K562 (cell line): Measurements from ENCODE around the gene RINT1. TPM values are rescaled to one million over a fixed set of nuclear protein-coding genes. Genes with fewer than 3 reads are reported as not detected.

Experiments
- ATAC-seq: fragments of 200-7000 bp; cut with Tn5 transposase; 3 replicates; pipeline ENCODE4 v1.9.1; 2020; ENCODE audit warnings: moderate library complexity
- BruUV-seq: library from RNA; stranded (reverse); fragments of 400-500 nt; replicated peaks from 2 replicates; lab custom pipeline; 2021; lab: Mats Ljungman, UMichigan
- CTCF ChIA-PET: fragments of 300-600 bp; formaldehyde crosslinking; extraction: SDS; loops from one replicate; lab custom pipeline; 2021; ENCODE audit warnings: low intra/inter-chr PET ratio; lab: Yijun Ruan, JAX
- POLR2A ChIA-PET: fragments of 300-600, 350-650 bp; sonication (Branson Sonifier 250); formaldehyde crosslinking; extraction: SDS; loops from one replicate; lab custom pipeline; 2021; ENCODE audit warnings: antibody characterized with exemption, inconsistent platforms; lab: Yijun Ruan, JAX
- DNase-seq, 4 experiments: peaks; one replicate each; pipeline versions ENCODE4 v3.0.0 to v3.0.0-alpha.2; 2011 to 2018; ENCODE audit warnings: low spot score in 3 of 4, mixed read lengths in 3 of 4; ENCODE audit errors: extremely low read depth in 1 of 4
- FAIRE-seq: peaks from 2 replicates; lab custom pipeline; 2011; peaks lifted over from hg19 to GRCh38; lab: Jason Lieb, UNC
- H2AFZ ChIP-seq: 2 replicates; pipeline ENCODE4 v1.6.0; 2011; ENCODE audit warnings: low read depth, low read length, control low read depth, inconsistent platforms
- H3K27ac ChIP-seq: fragments of 200-600 bp; 3 replicates; pipeline ENCODE4 v1.8.0; 2011; ENCODE audit warnings: low read depth, mild to moderate bottlenecking, control low read depth, inconsistent platforms, low read length, moderate library complexity, mixed read lengths; ENCODE audit errors: extremely low read depth
- H3K27me3 ChIP-seq, 2 experiments: fragments of 300-600 bp in 1 of 2; 2 replicates in 1 of 2; 3 replicates in 1 of 2; pipeline versions ENCODE4 v1.6.0 to v1.8.0; 2011; ENCODE audit warnings: inconsistent platforms in 2 of 2, low read length in 2 of 2, mild to moderate bottlenecking in 1 of 2, mixed read lengths in 1 of 2, moderate library complexity in 1 of 2; ENCODE audit not compliant: control insufficient read depth in 2 of 2, insufficient read depth in 2 of 2
- H3K36me3 ChIP-seq: fragments of 300-600 bp; 3 replicates; pipeline ENCODE4 v1.8.0; 2011; ENCODE audit warnings: mild to moderate bottlenecking, low read length, inconsistent platforms; ENCODE audit not compliant: control insufficient read depth, insufficient read depth
- H3K4me1 ChIP-seq, 2 experiments: fragments of 200-600 bp in 1 of 2; replicated peaks in 1 of 2; 2 replicates in 1 of 2; 3 replicates in 1 of 2; pipeline versions ENCODE4 v1.5.1 to v1.8.0; 2011; ENCODE audit warnings: inconsistent platforms in 2 of 2, low read length in 2 of 2, mild to moderate bottlenecking in 1 of 2, mixed read lengths in 1 of 2, moderate library complexity in 1 of 2; ENCODE audit not compliant: control insufficient read depth in 2 of 2, insufficient read depth in 2 of 2
- H3K4me2 ChIP-seq: 2 replicates; pipeline ENCODE4 v1.6.1; 2011; ENCODE audit warnings: low read length, control low read depth, inconsistent platforms, mixed read lengths; ENCODE audit not compliant: insufficient read depth
- H3K4me3 ChIP-seq: fragments of 200-600 bp; sonication (generic), shearing (Covaris generic); 2 replicates; pipeline ENCODE4 v1.5.1; 2016; ENCODE audit warnings: control low read depth, inconsistent platforms
- H3K79me2 ChIP-seq: fragments of 200-600 bp; 3 replicates; pipeline ENCODE4 v1.8.0; 2011; ENCODE audit warnings: low read length, inconsistent platforms; ENCODE audit not compliant: control insufficient read depth, insufficient read depth
- H3K9ac ChIP-seq, 2 experiments: 2 replicates each; pipeline versions ENCODE4 v1.6.0 to v1.6.1; 2011; ENCODE audit warnings: low read depth in 2 of 2, low read length in 2 of 2, control low read depth in 1 of 2, inconsistent platforms in 1 of 2, mild to moderate bottlenecking in 1 of 2, mixed read lengths in 1 of 2; ENCODE audit not compliant: insufficient read depth in 1 of 2
- H3K9me1 ChIP-seq: one replicate; pipeline ENCODE4 v1.6.0; 2011; ENCODE audit warnings: inconsistent platforms, mild to moderate bottlenecking, low read length, moderate library complexity; ENCODE audit not compliant: control insufficient read depth, insufficient read depth
- H3K9me3 ChIP-seq: replicated peaks from 2 replicates; pipeline ENCODE4 v1.5.1; 2011; ENCODE audit warnings: low read depth, low read length, inconsistent platforms; ENCODE audit not compliant: control insufficient read depth, insufficient read depth
- H4K20me1 ChIP-seq: replicated peaks from 2 replicates; pipeline ENCODE4 v1.6.1; 2011; ENCODE audit warnings: low read length, inconsistent platforms, mixed read lengths; ENCODE audit not compliant: control insufficient read depth, insufficient read depth
- ARID4B ChIP-seq: sonication (generic); formaldehyde crosslinking; IDR thresholded peaks from 2 replicates; pipeline ENCODE4 v1.8.0; 2022; ENCODE audit warnings: mild to moderate bottlenecking, missing genetic modification reagents
- KDM1A ChIP-seq, 2 experiments: fragments of 450-650 bp; IDR thresholded peaks; 2 replicates each; pipeline ENCODE4 v1.6.1; 2016; ENCODE audit warnings: mild to moderate bottlenecking in 2 of 2
- MECOM ChIP-seq: fragments of 250-450 bp; sonication (Bioruptor Pico); IDR thresholded peaks from 2 replicates; pipeline ENCODE4 v1.8.0; 2022; ENCODE audit warnings: inconsistent platforms
- NCOA1 ChIP-seq: fragments of 450-650 bp; IDR thresholded peaks from 2 replicates; pipeline ENCODE4 v1.6.1; 2016; ENCODE audit warnings: low read depth
- POLR2H ChIP-seq: IDR thresholded peaks from 2 replicates; pipeline ENCODE4 v1.6.1; 2016; ENCODE audit warnings: missing genetic modification characterization, low read depth, mild to moderate bottlenecking, control low read depth, missing compliant biosample characterization, moderate library complexity
- RAD51 ChIP-seq: fragments of 450-650 bp; IDR thresholded peaks from 2 replicates; pipeline ENCODE4 v1.7.1; 2016; ENCODE audit warnings: low read depth, mild to moderate bottlenecking, borderline replicate concordance
- RBM25 ChIP-seq: fragments of 200-400 bp; formaldehyde crosslinking; IDR thresholded peaks from 2 replicates; pipeline ENCODE4 v1.6.1; 2018; ENCODE audit warnings: low read length, low read depth, moderate library complexity; ENCODE audit not compliant: severe bottlenecking
- SIN3B ChIP-seq: fragments of 450-650 bp; IDR thresholded peaks from 2 replicates; pipeline ENCODE4 v1.6.1; 2017; ENCODE audit warnings: low read depth, mild to moderate bottlenecking, moderate library complexity
- TCF15 ChIP-seq: fragments of 250-450 bp; sonication (Bioruptor Pico); IDR thresholded peaks from 2 replicates; pipeline ENCODE4 v1.8.0; 2022; ENCODE audit warnings: moderate library complexity, mild to moderate bottlenecking, inconsistent platforms
- TCF7 ChIP-seq: sonication (generic); IDR thresholded peaks from 2 replicates; pipeline ENCODE4 v1.6.1; 2016; ENCODE audit warnings: antibody characterized with exemption, borderline replicate concordance
- THAP7 ChIP-seq: fragments of 250-450 bp; sonication (Bioruptor Pico); IDR thresholded peaks from 2 replicates; pipeline ENCODE4 v1.5.0; 2021
- THRA ChIP-seq: fragments of 450-650 bp; IDR thresholded peaks from 2 replicates; pipeline ENCODE4 v1.6.1; 2017; ENCODE audit warnings: mild to moderate bottlenecking, moderate library complexity
- ZNF121 ChIP-seq: sonication (generic); formaldehyde crosslinking; conservative IDR thresholded peaks from 2 replicates; pipeline ENCODE4 v1.8.0; 2022; ENCODE audit warnings: missing genetic modification reagents
- ZNF174 ChIP-seq: fragments of 250-450 bp; sonication (Bioruptor Pico); IDR thresholded peaks from 2 replicates; pipeline ENCODE4 v1.4.0; 2020; ENCODE audit warnings: mild to moderate bottlenecking
- ZNF57 ChIP-seq: fragments of 450-650 bp; formaldehyde crosslinking; IDR thresholded peaks from 2 replicates; pipeline ENCODE4 v1.4.0; 2020; ENCODE audit warnings: mild to moderate bottlenecking, moderate library complexity
- WGBS: fragments of 100-300 bp; shearing (Covaris generic); methylation state at CpG from one replicate; pipeline ENCODE4 v1.1.6; 2016; ENCODE audit warnings: low coverage, mixed read lengths; ENCODE audit not compliant: insufficient coverage; ENCODE audit errors: missing lambda C conversion rate; 5-methylcytosine and 5-hydroxymethylcytosine counted together
- in situ Hi-C: fragments of 300-500 bp; cut with MboI; formaldehyde crosslinking; loops from 4 replicates; pipeline ENCODE4 v1.15.0; 2018; ENCODE audit warnings: inconsistent platforms, mixed read lengths
- intact Hi-C: fragments of 100-400 bp; cut with micrococcal nuclease; formaldehyde crosslinking; loops from 2 replicates; pipeline ENCODE4 v1.14.2; 2022
- polyA plus RNA-seq, 8 experiments: library from polyadenylated mRNA; depleted of rRNA in 4 of 8; stranded (reverse) in 5 of 8; unstranded in 3 of 8; fragments of >200 nt; fragmentation: Nextera tagmentation in 2 of 8; fragmentation: Illumina TruSeq in 1 of 8; extraction: Ambion mirVana in 2 of 8; extraction: Trizol in 1 of 8; gene quantifications; 2 replicates each; pipeline versions ENCODE4 v1.2.1 to v1.2.3, GENCODE V29; 2011 to 2014; ENCODE audit warnings: inconsistent platforms in 1 of 8, missing spikeins in 1 of 8
- total RNA-seq, 7 experiments: library from RNA; depleted of rRNA in 6 of 7; stranded (reverse); fragments of >200 nt in 6 of 7; fragmentation: Illumina TruSeq in 2 of 7; extraction: Trizol in 2 of 7; gene quantifications; 2 replicates each; pipeline versions ENCODE4 v1.2.1 to v1.2.3, GENCODE V29; 2011 to 2021; ENCODE audit warnings: low replicate concordance in 1 of 7

Gene RINT1
- total and polyA plus RNA-seq, 9 of the 15 experiments (the other 6 are each of a cell fraction or from before 2014, with no cell fraction given), result 21.3 to 74.3 (median 27.4) TPM

GRCh38 chr7:105590793-105591192, 58.8 kb downstream of the RINT1 start:
- H3K9ac ChIP-seq, result no peak overlapping the region
- no peak for ATAC-seq
- no peaks in the 10 kb centered on the region for H3K79me2 ChIP-seq
- no peaks in the 10 kb centered on the region for H3K27me3 ChIP-seq
- WGBS, result 29% methylated on average over 5 of the region's 5 CpGs
- H3K9me3 ChIP-seq, result no peaks in the 10 kb centered on the region
- CTCF ChIA-PET, result no interaction called here
- BruUV-seq, result no TSS peak
- no peak for FAIRE-seq
- no peak overlapping the region for H3K4me3 ChIP-seq
- H3K4me1 ChIP-seq, result peaks cover 0 to 9% of the 10 kb centered on the region in 2 experiments; a peak in 3 of 5 replicates
- intact Hi-C loops, result loop anchor here (10.0 kb wide), 1 partner anchor 326 kb away; no protein-coding TSS in a partner anchor
- TF ChIP-seq NCOA1 (no peak), POLR2H (tag) (no peak), RAD51 (no peak), ZNF121 (CRISPR knock-in tag) (peak; percentile 84), THAP7 (CRISPR knock-in tag) (no peak), KDM1A (IDR thresholded peaks at IDR 0.05) (no peak), TCF7 (no peak), ZNF57 (CRISPR knock-in tag) (no peak), MECOM (no peak), RBM25 (peak; percentile 33), TCF15 (CRISPR knock-in tag) (no peak), ARID4B (CRISPR knock-in tag) (no peak), ZNF174 (CRISPR knock-in tag) (no peak), THRA (no peak), SIN3B (no peak)
- DNase-seq, result no peak
- H3K36me3 ChIP-seq, result no peaks in the 10 kb centered on the region; the same call in 2 of the 3 replicates
- no peaks in the 10 kb centered on the region for H4K20me1 ChIP-seq
- H3K9me1 ChIP-seq, result no peaks in the 10 kb centered on the region
- in situ Hi-C loops, result no loop called here
- no peak overlapping the region for H3K27ac ChIP-seq
- POLR2A ChIA-PET, result no interaction called here
- H2AFZ ChIP-seq, result no peak overlapping the region
- no peak overlapping the region for H3K4me2 ChIP-seq
